PFSK-1 (cell line): Measurements from ENCODE around the gene FBXL13.

Experiments used
- FOXP2 ChIP-seq: optimal IDR thresholded peaks from 2 replicates; pipeline ENCODE3; 2011; ENCODE audit warnings: borderline replicate concordance, control low read depth, inconsistent platforms; ENCODE audit not compliant: insufficient read depth; ENCODE audit errors: extremely low read length, extremely low read depth
- POLR2AphosphoS5 ChIP-seq: IDR thresholded peaks from 2 replicates; pipeline ENCODE4 v1.6.1; 2012; ENCODE audit warnings: low read depth, mild to moderate bottlenecking, control low read depth, low read length, moderate library complexity
- REST ChIP-seq, 2 experiments: IDR thresholded peaks; 2 replicates each; pipeline versions ENCODE4 v1.6.1 to v1.8.0; 2011 to 2012; ENCODE audit warnings: low read depth in 2 of 2, low read length in 2 of 2, control low read depth in 1 of 2, inconsistent platforms in 1 of 2, mild to moderate bottlenecking in 1 of 2, moderate library complexity in 1 of 2; ENCODE audit not compliant: insufficient read depth in 1 of 2
- TAF1 ChIP-seq: IDR thresholded peaks from 2 replicates; pipeline ENCODE4 v1.6.1; 2012; ENCODE audit warnings: low read length, control low read depth, borderline replicate concordance; ENCODE audit not compliant: insufficient read depth

- TF ChIP-seq FOXP2, result no peak
- TF ChIP-seq POLR2AphosphoS5, result no peak
- TF ChIP-seq REST (IDR thresholded peaks at IDR 0.05; ENCODE audit: insufficient read depth in 1 of 2, low read depth in 2 of 2, low read length in 2 of 2), result no peak
- no peak for TF ChIP-seq TAF1
Observed at GRCh38 chr7:102821994-102822747, 252.4 kb downstream of the FBXL13 start.
